Stimulated activated CD4-positive, alpha-beta T cell treated with anti-CD3 and anti-CD28 coated beads, Interleukin-4, amount 100 ng/mL, for 48 hours (primary cell): ENCODE data around the gene MLPH.

Experiments used
- DNase-seq, 2 donors: peaks; one replicate each; pipeline ENCODE4 v3.0.0-alpha.2; 2020; ENCODE audit warnings: low read depth in 2 of 2

MLPH gene

GRCh38 chr2:237520290-237520689 lies 33.2 kb downstream of the MLPH start:
- DNase-seq = no peak

DNA sequence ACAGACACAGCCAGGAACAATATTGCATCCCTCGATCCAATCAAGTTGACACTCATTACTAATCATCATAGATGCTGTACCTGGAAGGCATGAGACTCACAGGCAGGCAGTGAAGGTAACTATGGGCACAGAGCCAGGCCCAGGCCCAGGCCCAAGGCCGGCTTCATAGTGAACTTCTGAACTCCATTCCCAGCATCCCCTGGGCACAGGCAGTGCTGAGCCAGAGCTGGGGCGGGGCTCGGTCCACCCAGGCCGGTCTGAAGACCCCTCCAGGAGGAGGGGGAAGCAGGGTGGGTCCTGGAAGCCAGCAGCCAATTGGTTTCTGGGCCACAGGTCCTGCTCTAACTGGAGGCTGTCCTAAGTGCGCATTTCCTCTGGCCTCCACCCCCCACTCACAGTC lies 37.6 kb downstream of the MLPH start:
- DNase-seq = no peak

- no peak for DNase-seq
These were observed 38.6 kb downstream of the MLPH start for GRCh38 chr2:237525559-237526157.

GRCh38 chr2:237527233-237527632 lies 40.2 kb downstream of the MLPH start:
- no peak for DNase-seq

GRCh38 chr2:237527766-237528165 lies 40.7 kb downstream of the MLPH start:
- DNase-seq = no peak

- no peak for DNase-seq
These were observed 42.7 kb downstream of the MLPH start for GRCh38 chr2:237529452-237530402.

GRCh38 chr2:237530472-237531433 lies 43.7 kb downstream of the MLPH start:
- DNase-seq = no peak

GRCh38 chr2:237532160-237532559 lies 45.1 kb downstream of the MLPH start:
- DNase-seq = no peak

GRCh38 chr2:237533668-237534161 lies 46.7 kb downstream of the MLPH start:
- no peak for DNase-seq

DNA sequence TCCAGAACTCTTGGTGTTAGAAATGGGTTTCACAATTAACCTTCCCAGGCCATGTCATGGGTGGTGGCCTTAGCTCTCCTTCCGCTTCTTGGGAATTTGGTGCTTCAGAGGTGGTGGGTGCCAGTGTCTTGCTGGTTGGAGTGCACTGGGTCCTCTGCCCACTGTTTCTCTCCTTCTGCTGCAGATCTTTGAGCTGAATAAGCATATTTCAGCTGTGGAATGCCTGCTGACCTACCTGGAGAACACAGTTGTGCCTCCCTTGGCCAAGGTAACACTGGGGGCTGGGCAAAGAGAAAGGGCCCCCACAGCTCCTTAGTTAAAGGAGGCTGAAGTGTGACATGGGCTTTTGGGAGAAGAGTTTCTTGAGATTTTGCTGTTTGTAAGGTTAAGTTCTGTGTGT lies 47.3 kb downstream of the MLPH start:
- no peak for DNase-seq

- DNase-seq = no peak
These were observed 48.5 kb downstream of the MLPH start for GRCh38 chr2:237535385-237536082.

DNA sequence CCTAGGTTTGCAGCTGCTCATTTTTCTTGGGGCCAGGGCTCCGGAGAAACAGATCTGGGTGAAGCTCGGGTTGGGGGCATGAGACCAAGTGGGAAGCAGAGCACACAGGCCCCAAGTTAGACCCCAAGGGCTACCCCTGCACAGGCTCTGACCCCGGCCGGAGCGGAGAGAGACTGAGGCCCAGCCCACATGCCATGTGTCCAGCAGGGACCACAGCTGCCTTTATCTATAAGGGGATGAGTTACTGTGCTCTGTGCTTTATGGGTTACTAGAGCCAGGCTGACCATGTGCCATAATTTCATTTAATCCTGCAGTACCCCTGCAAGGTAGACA lies 49.0 kb downstream of the MLPH start:
- no peak for DNase-seq

GRCh38 chr2:237536617-237537016 lies 49.6 kb downstream of the MLPH start:
- DNase-seq = no peak

DNA sequence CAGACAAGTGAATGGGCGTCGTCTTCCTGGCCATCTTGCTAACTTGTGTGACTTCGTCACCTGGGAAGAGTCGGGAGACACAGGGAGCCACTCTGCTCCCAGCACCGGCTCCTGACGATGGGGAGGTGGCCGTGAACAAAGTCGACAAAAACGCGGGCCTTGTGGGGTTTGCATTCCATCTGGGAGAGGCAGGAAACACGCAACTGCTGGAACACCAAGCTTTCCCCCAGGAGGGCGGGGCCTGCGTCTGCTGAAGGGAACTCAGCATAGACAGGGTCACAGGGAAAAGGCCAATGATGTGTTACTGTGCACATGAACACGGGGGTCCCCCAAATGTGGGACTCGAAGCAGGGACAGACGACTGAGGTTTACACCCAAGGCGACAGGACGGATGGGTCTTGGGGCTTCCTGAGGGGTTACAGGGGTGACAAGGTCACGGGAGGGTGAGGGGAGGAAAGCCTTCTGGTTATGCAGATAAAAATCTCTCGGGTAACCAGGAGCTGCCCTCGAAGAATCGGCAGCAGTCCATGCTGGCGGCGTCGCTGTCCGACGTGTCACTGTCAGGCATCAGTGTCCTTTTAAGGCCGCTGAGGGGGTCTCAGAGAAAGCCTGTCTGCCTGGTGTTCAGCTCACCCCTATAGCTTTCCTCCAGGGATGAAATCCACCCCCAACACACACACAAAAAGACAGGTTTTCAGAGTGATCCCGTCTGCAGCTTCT lies 51.1 kb downstream of the MLPH start:
- DNase-seq = no peak

DNA sequence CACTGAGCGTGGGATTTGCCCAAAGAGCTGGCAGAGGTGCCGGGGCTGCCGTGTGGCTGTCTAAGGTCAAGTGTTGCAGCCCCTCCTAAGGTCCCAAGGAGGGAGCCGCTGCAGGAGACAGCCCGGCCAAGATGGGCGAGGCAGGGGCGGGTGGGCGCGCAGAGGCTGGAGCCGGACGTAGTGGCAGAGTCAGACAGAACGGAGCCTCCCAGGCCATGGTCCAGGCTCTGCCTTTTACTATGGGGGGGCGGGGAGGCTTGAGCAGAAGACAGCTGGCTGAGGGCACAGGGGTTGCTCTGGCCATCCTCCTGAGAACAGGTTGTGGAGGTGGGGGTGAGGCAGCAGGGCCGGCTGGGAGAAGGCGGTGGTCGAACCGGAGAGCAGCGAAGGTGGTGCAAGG lies 51.9 kb downstream of the MLPH start:
- no peak for DNase-seq

- no peak for DNase-seq
These were observed 52.6 kb downstream of the MLPH start for GRCh38 chr2:237539681-237540080.

DNA sequence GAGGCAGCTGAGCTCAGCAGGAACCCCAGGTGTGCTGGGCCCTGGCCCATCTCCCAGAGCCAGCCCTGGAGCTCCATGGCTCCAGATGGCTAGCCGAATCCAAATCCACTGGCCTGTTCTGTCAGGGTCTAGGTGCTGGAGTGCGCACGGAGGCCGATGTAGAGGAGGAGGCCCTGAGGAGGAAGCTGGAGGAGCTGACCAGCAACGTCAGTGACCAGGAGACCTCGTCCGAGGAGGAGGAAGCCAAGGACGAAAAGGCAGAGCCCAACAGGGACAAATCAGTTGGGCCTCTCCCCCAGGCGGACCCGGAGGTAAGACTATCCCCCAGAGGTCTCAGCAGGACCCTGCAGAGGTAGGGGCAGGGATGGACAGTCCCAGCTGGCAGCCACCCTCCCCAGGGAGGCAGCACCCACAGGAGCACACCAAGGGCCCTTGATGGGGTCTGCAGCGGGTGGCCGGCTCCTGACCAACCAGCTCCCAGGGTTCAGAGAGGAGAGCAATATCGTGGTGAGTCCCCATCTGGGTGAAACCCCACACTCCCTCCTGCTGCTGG lies 53.2 kb downstream of the MLPH start:
- DNase-seq = no peak

DNA sequence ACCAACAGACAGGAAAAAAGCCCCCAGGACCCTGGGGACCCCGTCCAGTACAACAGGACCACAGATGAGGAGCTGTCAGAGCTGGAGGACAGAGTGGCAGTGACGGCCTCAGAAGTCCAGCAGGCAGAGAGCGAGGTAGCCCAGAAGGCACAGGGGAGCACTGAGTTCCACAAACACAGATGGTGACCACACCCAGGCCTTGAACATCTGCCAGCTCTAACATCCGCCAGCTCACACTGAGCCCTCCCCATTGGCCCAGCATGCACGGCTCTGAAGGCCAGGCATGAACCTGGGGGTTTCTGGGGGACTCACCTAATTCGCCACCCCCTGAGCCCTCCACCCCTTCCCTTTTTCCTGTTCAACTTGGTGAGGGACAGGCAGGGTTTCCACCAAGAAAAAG lies 53.8 kb downstream of the MLPH start:
- DNase-seq = no peak

- no peak for DNase-seq
These were observed 54.2 kb downstream of the MLPH start for GRCh38 chr2:237541243-237541642.

- no peak for DNase-seq
These were observed 55.1 kb downstream of the MLPH start for GRCh38 chr2:237542001-237542704.
